G401.6 (cell line): Measurements from ENCODE around the gene KRT27.
"Not testable (repeated sequence)": the region's sequence is repeated elsewhere in the genome, so short reads cannot be mapped to it uniquely, and the experiment has no call there.

Source experiments
- FAIRE-seq: peaks from 2 replicates; lab custom pipeline; 2012; peaks lifted over from hg19 to GRCh38; lab: Jason Lieb, UNC

KRT27 gene

GRCh38 chr17:40782450-40782849 is at the start of gene KRT27:
KRT27 (minus strand) TSS chr17:40782550; CDS start chr17:40782493, 57 bp downstream.
- FAIRE-seq: no peak

- FAIRE-seq: no peak
Observed at GRCh38 chr17:40830085-40830776, 47.9 kb upstream of the KRT27 start.

- FAIRE-seq: no peak
Observed at GRCh38 chr17:40828454-40829044, 46.2 kb upstream of the KRT27 start.

- FAIRE-seq: no peak
Observed at GRCh38 chr17:40827746-40828453, 45.5 kb upstream of the KRT27 start.

- FAIRE-seq: no peak
Observed at GRCh38 chr17:40825599-40825998, 43.2 kb upstream of the KRT27 start.

GRCh38 chr17:40824015-40824832 is 41.9 kb upstream of the KRT27 start:
- no peak for FAIRE-seq

- FAIRE-seq: no peak
Observed at GRCh38 chr17:40822132-40822812, 39.9 kb upstream of the KRT27 start, which contains the start of gene KRT10. KRT10 (minus strand) TSS chr17:40822614; CDS start chr17:40822585, 29 bp downstream.

- FAIRE-seq: no peak
Observed at GRCh38 chr17:40821536-40821935, 39.2 kb upstream of the KRT27 start.

GRCh38 chr17:40820228-40820838 is 38.0 kb upstream of the KRT27 start:
- FAIRE-seq: no peak

GRCh38 chr17:40819528-40820125 is 37.3 kb upstream of the KRT27 start:
- no peak for FAIRE-seq

- no peak for FAIRE-seq
Observed at GRCh38 chr17:40818733-40819527, 36.6 kb upstream of the KRT27 start.

- FAIRE-seq: no peak
Observed at GRCh38 chr17:40818343-40818732, 36.0 kb upstream of the KRT27 start.

- FAIRE-seq: no peak
Observed at GRCh38 chr17:40817103-40817682, 34.8 kb upstream of the KRT27 start.

- no peak for FAIRE-seq
Observed at GRCh38 chr17:40816569-40816968, 34.2 kb upstream of the KRT27 start.

GRCh38 chr17:40815381-40815780 is 33.0 kb upstream of the KRT27 start:
- FAIRE-seq: no peak

- FAIRE-seq: not testable (repeated sequence)
Observed at GRCh38 chr17:40814657-40815056, 32.3 kb upstream of the KRT27 start.

GRCh38 chr17:40813804-40814203 is 31.5 kb upstream of the KRT27 start:
- FAIRE-seq: no peak

GRCh38 chr17:40812639-40813038 is 30.3 kb upstream of the KRT27 start:
- FAIRE-seq: no peak

- no peak for FAIRE-seq
Observed at GRCh38 chr17:40810494-40810893, 28.1 kb upstream of the KRT27 start.
